ENCODE measurements around the gene AIRE. TPM values are rescaled to one million over a fixed set of nuclear protein-coding genes. Genes with fewer than 3 reads are reported as not detected.

Gene AIRE
- total RNA-seq, 4 donors from 2014 or later: 0.21 TPM; not detected in 3

DNA sequence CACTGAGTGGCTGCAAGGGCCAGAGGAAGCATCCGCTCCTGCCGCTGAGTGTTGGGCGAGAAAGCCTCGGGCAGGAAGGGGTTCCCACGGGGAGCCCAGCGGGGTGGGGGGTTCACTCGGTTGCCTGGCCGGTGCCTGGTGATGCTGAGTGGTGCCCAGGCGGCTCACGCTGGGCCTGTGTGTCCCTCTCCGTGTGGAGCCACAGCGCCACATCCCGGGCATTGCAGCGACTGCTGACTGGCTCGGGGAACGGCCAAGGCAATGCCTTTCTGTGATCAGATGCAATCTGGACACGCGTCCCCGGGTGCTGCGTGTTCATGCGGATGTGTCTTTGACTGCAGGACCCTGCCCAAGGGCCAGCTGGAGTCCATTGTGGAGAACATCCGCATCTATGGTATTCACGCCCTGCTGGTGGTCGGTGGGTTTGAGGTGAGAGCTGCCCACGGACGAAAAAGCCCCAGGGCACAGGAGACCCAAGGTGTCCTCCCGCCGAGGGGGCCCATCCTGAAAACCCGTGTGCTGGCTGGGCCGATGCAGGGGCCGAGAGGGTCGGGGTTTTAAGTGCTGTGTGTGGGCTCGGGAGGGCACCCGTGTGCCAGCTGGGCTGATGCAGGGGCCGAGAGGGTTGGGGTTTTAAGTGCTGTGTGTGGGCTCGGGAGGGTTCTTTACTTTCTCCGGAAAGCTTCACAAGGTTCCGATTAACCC, 37.1 kb downstream of the AIRE start:
- TF ChIP-seq POLR2A (IDR thresholded peaks at IDR 0.05): no peak
- TF ChIP-seq, protein P1, sequence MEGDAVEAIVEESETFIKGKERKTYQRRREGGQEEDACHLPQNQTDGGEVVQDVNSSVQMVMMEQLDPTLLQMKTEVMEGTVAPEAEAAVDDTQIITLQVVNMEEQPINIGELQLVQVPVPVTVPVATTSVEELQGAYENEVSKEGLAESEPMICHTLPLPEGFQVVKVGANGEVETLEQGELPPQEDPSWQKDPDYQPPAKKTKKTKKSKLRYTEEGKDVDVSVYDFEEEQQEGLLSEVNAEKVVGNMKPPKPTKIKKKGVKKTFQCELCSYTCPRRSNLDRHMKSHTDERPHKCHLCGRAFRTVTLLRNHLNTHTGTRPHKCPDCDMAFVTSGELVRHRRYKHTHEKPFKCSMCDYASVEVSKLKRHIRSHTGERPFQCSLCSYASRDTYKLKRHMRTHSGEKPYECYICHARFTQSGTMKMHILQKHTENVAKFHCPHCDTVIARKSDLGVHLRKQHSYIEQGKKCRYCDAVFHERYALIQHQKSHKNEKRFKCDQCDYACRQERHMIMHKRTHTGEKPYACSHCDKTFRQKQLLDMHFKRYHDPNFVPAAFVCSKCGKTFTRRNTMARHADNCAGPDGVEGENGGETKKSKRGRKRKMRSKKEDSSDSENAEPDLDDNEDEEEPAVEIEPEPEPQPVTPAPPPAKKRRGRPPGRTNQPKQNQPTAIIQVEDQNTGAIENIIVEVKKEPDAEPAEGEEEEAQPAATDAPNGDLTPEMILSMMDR (IDR thresholded peaks at IDR 0.05): no peak
- Histone ChIP-seq H3K27ac (no peak overlapping the region), H3K4me3 (no peak overlapping the region), H3K9me3 (no peaks in the 10 kb centered on the region), H3K27me3 (no peaks in the 10 kb centered on the region), H3K36me3 (no peaks in the 10 kb centered on the region), H3K4me1 (no peaks in the 10 kb centered on the region)
- intact Hi-C loops (cut with DNase I; ENCODE audit: low total_unique reads): no loop called here
- DNase-seq: no peak

DNA sequence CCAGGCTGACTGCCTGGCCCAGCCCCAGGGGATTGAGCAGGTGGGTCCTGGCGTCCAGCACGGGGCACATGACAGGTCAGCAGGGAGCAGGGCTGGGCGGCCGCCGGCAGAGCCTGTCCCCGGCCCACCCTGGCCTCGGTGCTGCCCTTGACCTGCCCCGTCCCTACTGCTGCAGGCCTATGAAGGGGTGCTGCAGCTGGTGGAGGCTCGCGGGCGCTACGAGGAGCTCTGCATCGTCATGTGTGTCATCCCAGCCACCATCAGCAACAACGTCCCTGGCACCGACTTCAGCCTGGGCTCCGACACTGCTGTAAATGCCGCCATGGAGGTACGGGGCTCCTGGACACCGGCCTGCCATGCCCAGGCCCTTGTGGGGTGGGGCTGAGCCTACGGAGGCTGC, 37.9 kb downstream of the AIRE start:
- H3K36me3 ChIP-seq: no peaks in the 10 kb centered on the region
- no peak overlapping the region for H3K27ac ChIP-seq
- H3K27me3 ChIP-seq: no peaks in the 10 kb centered on the region
- TF ChIP-seq POLR2A (IDR thresholded peaks at IDR 0.05): no peak
- TF ChIP-seq, protein P1 (IDR thresholded peaks at IDR 0.05): no peak
- H3K4me1 ChIP-seq: no peaks in the 10 kb centered on the region
- no peak overlapping the region for H3K4me3 ChIP-seq
- intact Hi-C loops (cut with DNase I; ENCODE audit: low total_unique reads): no loop called here
- H3K9me3 ChIP-seq: no peaks in the 10 kb centered on the region
- no peak for DNase-seq

GRCh38 chr21:44324106-44324853, 38.6 kb downstream of the AIRE start:
- H3K9me3 ChIP-seq: no peaks in the 10 kb centered on the region
- H3K36me3 ChIP-seq: no peaks in the 10 kb centered on the region

DNA sequence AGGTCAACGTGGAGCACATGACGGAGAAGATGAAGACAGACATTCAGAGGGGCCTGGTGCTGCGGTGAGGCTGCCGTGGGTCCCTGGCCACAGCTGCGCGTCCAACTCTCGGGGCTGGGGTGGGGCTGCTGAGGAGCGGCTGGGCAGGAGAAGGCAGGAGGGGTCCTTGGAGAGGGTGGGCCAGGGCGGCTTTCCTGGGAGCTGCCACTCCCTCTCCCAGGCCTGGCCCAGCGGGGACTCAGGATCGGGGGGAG, 39.1 kb downstream of the AIRE start:
- Histone ChIP-seq H3K27me3 (no peaks in the 10 kb centered on the region), H3K4me1 (no peaks in the 10 kb centered on the region), H3K4me3 (no peak overlapping the region), H3K36me3 (no peaks in the 10 kb centered on the region), H3K9me3 (no peaks in the 10 kb centered on the region), H3K27ac (no peak overlapping the region)
- intact Hi-C loops (cut with DNase I; ENCODE audit: low total_unique reads): no loop called here
- no peak for DNase-seq
- TF ChIP-seq, protein P1 (IDR thresholded peaks at IDR 0.05): no peak
- no peak for TF ChIP-seq POLR2A (IDR thresholded peaks at IDR 0.05)

More at GRCh38 chr21:44324106-44324853, 38.6 kb downstream of the AIRE start:
- no peak for DNase-seq
- Histone ChIP-seq H3K4me3 (no peak overlapping the region), H3K27me3 (no peaks in the 10 kb centered on the region), H3K4me1 (no peaks in the 10 kb centered on the region), H3K27ac (no peak overlapping the region)
- intact Hi-C loops (cut with DNase I; ENCODE audit: low total_unique reads): no loop called here
- TF ChIP-seq, protein P1 (IDR thresholded peaks at IDR 0.05): no peak
- no peak for TF ChIP-seq POLR2A (IDR thresholded peaks at IDR 0.05)

All from uterus (tissue), 4 donors.